Esophagus muscularis mucosa (tissue), 4 donors: Measurements from ENCODE around the gene CCDC194. TPM values are rescaled to one million over a fixed set of nuclear protein-coding genes. Genes with fewer than 3 reads are reported as not detected.

Experiments used
- DNase-seq: peaks from one replicate; pipeline ENCODE4 v3.0.0-alpha.2; 2017; ENCODE audit errors: extremely low spot score
- H3K27ac ChIP-seq, 4 donors: fragments of 200-600 bp; sonication (generic); replicated peaks in 1 of 4; 1 replicate in 3 of 4; 2 replicates in 1 of 4; pipeline ENCODE4 v1.5.1; 2016 to 2019; ENCODE audit warnings: mild to moderate bottlenecking in 1 of 4
- H3K27me3 ChIP-seq, 4 donors: fragments of 200-600 bp; sonication (generic); one replicate each; pipeline versions ENCODE4 v1.5.1 to v1.6.0; 2016 to 2019
- H3K36me3 ChIP-seq, 4 donors: fragments of 200-600 bp; sonication (generic); one replicate each; pipeline ENCODE4 v1.5.1; 2016 to 2019
- H3K4me1 ChIP-seq, 4 donors: fragments of 200-600 bp; sonication (generic); one replicate each; pipeline ENCODE4 v1.5.1; 2016 to 2019
- H3K4me3 ChIP-seq, 4 donors: fragments of 200-600 bp; sonication (generic); 1 replicate in 2 of 4; 2 replicates in 2 of 4; pipeline ENCODE4 v1.5.1; 2016 to 2019; ENCODE audit warnings: mild to moderate bottlenecking in 4 of 4, moderate library complexity in 1 of 4
- H3K9me3 ChIP-seq, 4 donors: fragments of 200-600 bp; sonication (generic); 1 replicate in 3 of 4; 2 replicates in 1 of 4; pipeline ENCODE4 v1.5.1; 2016 to 2019
- CTCF ChIP-seq, 3 experiments: fragments of 200-600 bp in 2 of 3; fragments of 450-650 bp in 1 of 3; sonication (generic) in 2 of 3; IDR thresholded peaks; one replicate each; pipeline ENCODE4 v1.5.1; 2017 to 2019; ENCODE audit warnings: antibody characterized with exemption in 3 of 3, mild to moderate bottlenecking in 2 of 3, moderate library complexity in 1 of 3
- EP300 ChIP-seq: sonication (generic); formaldehyde crosslinking; IDR thresholded peaks from one replicate; pipeline ENCODE4 v1.6.1; 2017; ENCODE audit warnings: antibody characterized with exemption
- POLR2A ChIP-seq: fragments of 450-650 bp; IDR thresholded peaks from one replicate; pipeline ENCODE4 v1.6.1; 2017; ENCODE audit warnings: antibody characterized with exemption, moderate library complexity, mild to moderate bottlenecking, low read depth
- POLR2AphosphoS5 ChIP-seq, 2 donors: sonication (generic); formaldehyde crosslinking; IDR thresholded peaks; one replicate each; pipeline ENCODE4 v1.6.1; 2017; ENCODE audit warnings: antibody characterized with exemption in 2 of 2
- WGBS: methylation state at CpG from one replicate; pipeline ENCODE4 v1.1.5; 2018; 5-methylcytosine and 5-hydroxymethylcytosine counted together
- intact Hi-C: fragments of 100-400 bp; cut with DNase I; formaldehyde crosslinking; loops from one replicate; pipeline ENCODE4 v1.15.1; 2023
- total RNA-seq, 4 donors: library from RNA; depleted of rRNA; stranded (reverse); fragments of >200 nt; gene quantifications; one replicate each; pipeline versions ENCODE4 v1.1.0 to v1.2.1, GENCODE V29; 2016

Gene CCDC194
- total RNA-seq = not detected

GRCh38 chr19:17393914-17394313 lies at the start of gene CCDC194:
Gene CCDC194 (minus strand): TSS chr19:17394196. CDS start chr19:17394158, 38 bp downstream.
- Histone ChIP-seq H3K36me3 (no peaks in the 10 kb centered on the region), H3K9me3 (peaks cover 0 to 9% (median 8%) of the 10 kb centered on the region in 4 donors), H3K4me1 (peaks cover 11 to 32% (median 29%) of the 10 kb centered on the region in 4 donors), H3K27ac (no peak within 1 kb of the TSS), H3K4me3 (no peak within 1 kb of the TSS), H3K27me3 (peaks cover 0 to 82% (median 28%) of the 10 kb centered on the region in 4 donors)
- TF ChIP-seq CTCF (IDR thresholded peaks at IDR 0.05) = no peak
- no peak for TF ChIP-seq POLR2AphosphoS5 (IDR thresholded peaks at IDR 0.05)
- no peak for TF ChIP-seq EP300
- TF ChIP-seq POLR2A = no peak
- 33% methylated on average over 10 of the region's 41 CpGs for WGBS
- DNase-seq = no peak
- intact Hi-C loops = loop anchor here (5.0 kb wide), 1 partner anchor 102 kb away; no protein-coding TSS in a partner anchor

GRCh38 chr19:17441241-17442021 lies 47.4 kb upstream of the CCDC194 start:
- intact Hi-C loops = loop anchor here (10.0 kb wide), 1 partner anchor 133 kb away; no protein-coding TSS in a partner anchor
- Histone ChIP-seq H3K27me3 (no peaks in the 10 kb centered on the region), H3K9me3 (peaks cover 0 to 3% (median 0%) of the 10 kb centered on the region in 4 donors), H3K36me3 (peaks cover 0 to under 1% (median 0%) of the 10 kb centered on the region in 4 donors), H3K27ac (no peak overlapping the region), H3K4me3 (no peak overlapping the region), H3K4me1 (peaks cover 0 to 4% (median 0%) of the 10 kb centered on the region in 4 donors)
- TF ChIP-seq CTCF (IDR thresholded peaks at IDR 0.05) (peak; percentile 24 to 36 (median 31)), EP300 (no peak)
- WGBS = 43% methylated on average over 8 of the region's 8 CpGs
- no peak for DNase-seq

GRCh38 chr19:17436874-17437267 lies 42.9 kb upstream of the CCDC194 start:
- no peaks in the 10 kb centered on the region for H3K27me3 ChIP-seq
- peaks cover 0 to 4% (median 0%) of the 10 kb centered on the region in 4 donors for H3K4me1 ChIP-seq
- intact Hi-C loops = no loop called here
- peaks cover 0 to 3% (median 0%) of the 10 kb centered on the region in 4 donors for H3K9me3 ChIP-seq
- TF ChIP-seq EP300 (no peak), CTCF (IDR thresholded peaks at IDR 0.05) (no peak), POLR2A (no peak), POLR2AphosphoS5 (IDR thresholded peaks at IDR 0.05) (no peak)
- H3K4me3 ChIP-seq = no peak overlapping the region
- WGBS = 90% methylated on average over 7 of the region's 7 CpGs
- H3K27ac ChIP-seq = no peak overlapping the region
- no peak for DNase-seq
- peaks cover 0 to 10% (median 0%) of the 10 kb centered on the region in 4 donors for H3K36me3 ChIP-seq

- H3K4me1 ChIP-seq = peaks cover 0 to under 1% (median 0%) of the 10 kb centered on the region in 4 donors
- H3K36me3 ChIP-seq = peaks cover 0 to 10% (median 0%) of the 10 kb centered on the region in 4 donors
- TF ChIP-seq CTCF (IDR thresholded peaks at IDR 0.05) (no peak), POLR2AphosphoS5 (IDR thresholded peaks at IDR 0.05) (no peak), POLR2A (no peak), EP300 (no peak)
- over 99% methylated on average over 10 of the region's 25 CpGs for WGBS
- no peak overlapping the region for H3K4me3 ChIP-seq
- DNase-seq = no peak
- intact Hi-C loops = no loop called here
- no peaks in the 10 kb centered on the region for H3K27me3 ChIP-seq
- no peak overlapping the region for H3K27ac ChIP-seq
- peaks cover 0 to under 1% (median 0%) of the 10 kb centered on the region in 4 donors for H3K9me3 ChIP-seq
Observed at GRCh38 chr19:17436094-17436873, 42.3 kb upstream of the CCDC194 start.
